Neural progenitor cell (in vitro differentiated cells): ENCODE measurements around the gene DMAC2.

ENCODE experiments used
- EZH2phosphoT487 ChIP-seq: fragments of 200-600 bp; sonication (generic); IDR thresholded peaks from 2 replicates; pipeline ENCODE4 v1.6.1; 2017; ENCODE audit warnings: antibody characterized with exemption
- TF ChIP-seq, protein P1 (sequence below): fragments of 200-600 bp; sonication (generic); IDR thresholded peaks from 2 replicates; pipeline ENCODE4 v1.5.1; 2017; ENCODE audit warnings: antibody characterized with exemption, mild to moderate bottlenecking

DNA sequence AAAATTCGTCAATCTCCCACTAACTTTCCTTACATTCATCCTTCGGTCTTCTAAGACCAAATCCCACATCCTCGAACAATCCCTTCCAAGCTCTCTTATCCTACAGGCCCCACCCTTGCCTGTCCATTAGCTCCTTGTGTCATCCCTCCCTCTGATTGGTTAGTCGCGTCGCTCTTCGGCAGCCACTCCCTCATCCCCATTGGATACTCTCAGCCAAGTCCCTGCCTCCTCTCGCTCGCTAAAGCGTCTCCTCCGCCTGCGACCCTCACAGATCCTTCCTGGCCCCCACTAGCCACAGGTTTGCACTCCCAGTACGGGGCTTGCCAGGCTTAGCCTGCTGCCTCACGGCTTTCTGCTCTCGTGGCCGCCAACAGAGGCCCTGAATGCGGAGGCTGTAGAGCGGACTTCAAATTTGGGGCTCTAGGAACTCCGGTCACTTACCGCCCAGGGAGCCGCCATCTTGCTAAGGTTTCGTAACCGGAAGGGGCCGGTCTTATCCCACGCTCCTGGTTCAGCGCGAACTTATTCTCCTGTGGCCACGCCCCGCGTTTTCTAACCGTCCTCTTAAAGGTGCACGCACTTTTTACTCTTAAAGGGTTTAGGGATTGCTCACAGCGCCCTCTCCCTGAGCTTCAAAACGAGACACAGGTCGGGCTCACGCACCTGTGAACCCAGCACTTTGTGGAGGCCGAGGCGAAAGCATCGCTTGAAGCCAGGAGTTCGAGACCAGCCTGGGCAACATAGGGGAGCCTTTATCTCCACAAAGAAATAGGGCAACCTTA lies at the start of gene DMAC2:
- TF ChIP-seq, protein P1, sequence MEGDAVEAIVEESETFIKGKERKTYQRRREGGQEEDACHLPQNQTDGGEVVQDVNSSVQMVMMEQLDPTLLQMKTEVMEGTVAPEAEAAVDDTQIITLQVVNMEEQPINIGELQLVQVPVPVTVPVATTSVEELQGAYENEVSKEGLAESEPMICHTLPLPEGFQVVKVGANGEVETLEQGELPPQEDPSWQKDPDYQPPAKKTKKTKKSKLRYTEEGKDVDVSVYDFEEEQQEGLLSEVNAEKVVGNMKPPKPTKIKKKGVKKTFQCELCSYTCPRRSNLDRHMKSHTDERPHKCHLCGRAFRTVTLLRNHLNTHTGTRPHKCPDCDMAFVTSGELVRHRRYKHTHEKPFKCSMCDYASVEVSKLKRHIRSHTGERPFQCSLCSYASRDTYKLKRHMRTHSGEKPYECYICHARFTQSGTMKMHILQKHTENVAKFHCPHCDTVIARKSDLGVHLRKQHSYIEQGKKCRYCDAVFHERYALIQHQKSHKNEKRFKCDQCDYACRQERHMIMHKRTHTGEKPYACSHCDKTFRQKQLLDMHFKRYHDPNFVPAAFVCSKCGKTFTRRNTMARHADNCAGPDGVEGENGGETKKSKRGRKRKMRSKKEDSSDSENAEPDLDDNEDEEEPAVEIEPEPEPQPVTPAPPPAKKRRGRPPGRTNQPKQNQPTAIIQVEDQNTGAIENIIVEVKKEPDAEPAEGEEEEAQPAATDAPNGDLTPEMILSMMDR = peak; percentile 64
- no peak for TF ChIP-seq EZH2phosphoT487
